Measurements from ENCODE around the gene CABP5.

Gene CABP5

GRCh38 chr19:48069435-48069834, 25.6 kb upstream of the CABP5 start:
- no peak overlapping the region for H2BK5ac ChIP-seq (ENCODE audit: low read depth, low read length, poor library complexity)
- H3K4me2 ChIP-seq (ENCODE audit: low read length), result no peak overlapping the region
- H3K14ac ChIP-seq (ENCODE audit: low read length), result no peak overlapping the region
- no peaks in the 10 kb centered on the region for H3K36me3 ChIP-seq (ENCODE audit: control insufficient read depth in 1 of 2, insufficient read depth in 2 of 2, low read length in 2 of 2)
- H3K27me3 ChIP-seq (ENCODE audit: insufficient read depth, low read length), result no peaks in the 10 kb centered on the region
- no peak overlapping the region for H3K27ac ChIP-seq (ENCODE audit: low read depth, low read length)
- H2AFZ ChIP-seq (ENCODE audit: insufficient read depth, low read length, poor library complexity), result no peak overlapping the region
- no peak overlapping the region for H2AK5ac ChIP-seq (ENCODE audit: low read length)
- no peak overlapping the region for H2BK12ac ChIP-seq (ENCODE audit: low read length)
- no peak for DNase-seq
- no CpG with 5 or more reads among the region's 2 CpGs for WGBS (ENCODE audit: extremely low coverage, insufficient coverage, insufficient read length)
- H2BK120ac ChIP-seq (ENCODE audit: insufficient read depth, low read length, poor library complexity), result no peak overlapping the region
- H3K79me1 ChIP-seq (ENCODE audit: low read length), result no peaks in the 10 kb centered on the region
- H3K23ac ChIP-seq (ENCODE audit: low read length), result no peak overlapping the region
- no peak overlapping the region for H4K12ac ChIP-seq (ENCODE audit: low read depth, low read length)
- H3K4ac ChIP-seq (ENCODE audit: low read depth, low read length), result no peak overlapping the region
- H3K9ac ChIP-seq (ENCODE audit: low read length), result no peak overlapping the region
- no peaks in the 10 kb centered on the region for H3K79me2 ChIP-seq (ENCODE audit: control insufficient read depth, insufficient read depth, low read length, poor library complexity)
- H3K9me3 ChIP-seq (ENCODE audit: insufficient read depth, low read depth, low read length), result no peaks in the 10 kb centered on the region
- H3K18ac ChIP-seq (ENCODE audit: low read length), result no peak overlapping the region
- H4K91ac ChIP-seq (ENCODE audit: low read depth, low read length), result no peak overlapping the region
- no peak overlapping the region for H3K4me3 ChIP-seq (ENCODE audit: low read depth, low read length)
- H3K4me1 ChIP-seq (ENCODE audit: control insufficient read depth in 1 of 2, insufficient read depth in 2 of 2, low read length in 2 of 2), result no peaks in the 10 kb centered on the region
- H4K8ac ChIP-seq (ENCODE audit: low read depth, low read length), result no peak overlapping the region

GRCh38 chr19:48064509-48064908, 20.6 kb upstream of the CABP5 start:
- no peaks in the 10 kb centered on the region for H3K27me3 ChIP-seq (ENCODE audit: insufficient read depth, low read length)

GRCh38 chr19:48061401-48062344, 17.8 kb upstream of the CABP5 start:
- no CpG with 5 or more reads among the region's 37 CpGs for WGBS (ENCODE audit: extremely low coverage, insufficient coverage, insufficient read length)
- Histone ChIP-seq H3K18ac (ENCODE audit: low read length) (no peak overlapping the region), H3K79me1 (ENCODE audit: low read length) (no peaks in the 10 kb centered on the region), H3K79me2 (ENCODE audit: control insufficient read depth, insufficient read depth, low read length, poor library complexity) (no peaks in the 10 kb centered on the region), H2AFZ (ENCODE audit: insufficient read depth, low read length, poor library complexity) (no peak overlapping the region), H3K4me1 (ENCODE audit: control insufficient read depth in 1 of 2, insufficient read depth in 2 of 2, low read length in 2 of 2) (no peaks in the 10 kb centered on the region), H4K8ac (ENCODE audit: low read depth, low read length) (no peak overlapping the region), H3K4me2 (ENCODE audit: low read length) (no peak overlapping the region), H3K4me3 (ENCODE audit: low read depth, low read length) (no peak overlapping the region), H3K14ac (ENCODE audit: low read length) (no peak overlapping the region), H3K27me3 (ENCODE audit: insufficient read depth, low read length) (no peaks in the 10 kb centered on the region), H2BK5ac (ENCODE audit: low read depth, low read length, poor library complexity) (no peak overlapping the region), H3K9me3 (ENCODE audit: insufficient read depth, low read depth, low read length) (no peaks in the 10 kb centered on the region), H2AK5ac (ENCODE audit: low read length) (no peak overlapping the region), H2BK120ac (ENCODE audit: insufficient read depth, low read length, poor library complexity) (no peak overlapping the region), H3K27ac (ENCODE audit: low read depth, low read length) (no peak overlapping the region), H3K4ac (ENCODE audit: low read depth, low read length) (no peak overlapping the region), H3K9ac (ENCODE audit: low read length) (no peak overlapping the region), H3K23ac (ENCODE audit: low read length) (no peak overlapping the region), H4K91ac (ENCODE audit: low read depth, low read length) (no peak overlapping the region), H4K12ac (ENCODE audit: low read depth, low read length) (no peak overlapping the region), H3K36me3 (ENCODE audit: control insufficient read depth in 1 of 2, insufficient read depth in 2 of 2, low read length in 2 of 2) (no peaks in the 10 kb centered on the region), H2BK12ac (ENCODE audit: low read length) (no peak overlapping the region)
- no peak for DNase-seq

More at GRCh38 chr19:48064509-48064908, 20.6 kb upstream of the CABP5 start:
- Histone ChIP-seq H3K14ac (ENCODE audit: low read length) (no peak overlapping the region), H4K91ac (ENCODE audit: low read depth, low read length) (no peak overlapping the region), H2BK12ac (ENCODE audit: low read length) (no peak overlapping the region), H2AFZ (ENCODE audit: insufficient read depth, low read length, poor library complexity) (no peak overlapping the region), H3K79me1 (ENCODE audit: low read length) (no peaks in the 10 kb centered on the region), H3K4me2 (ENCODE audit: low read length) (no peak overlapping the region), H3K23ac (ENCODE audit: low read length) (no peak overlapping the region), H3K4ac (ENCODE audit: low read depth, low read length) (no peak overlapping the region), H2BK5ac (ENCODE audit: low read depth, low read length, poor library complexity) (no peak overlapping the region), H3K4me3 (ENCODE audit: low read depth, low read length) (no peak overlapping the region), H3K4me1 (ENCODE audit: control insufficient read depth in 1 of 2, insufficient read depth in 2 of 2, low read length in 2 of 2) (no peaks in the 10 kb centered on the region), H3K18ac (ENCODE audit: low read length) (no peak overlapping the region), H3K9me3 (ENCODE audit: insufficient read depth, low read depth, low read length) (no peaks in the 10 kb centered on the region), H4K8ac (ENCODE audit: low read depth, low read length) (no peak overlapping the region), H3K36me3 (ENCODE audit: control insufficient read depth in 1 of 2, insufficient read depth in 2 of 2, low read length in 2 of 2) (no peaks in the 10 kb centered on the region), H2BK120ac (ENCODE audit: insufficient read depth, low read length, poor library complexity) (no peak overlapping the region), H4K12ac (ENCODE audit: low read depth, low read length) (no peak overlapping the region), H2AK5ac (ENCODE audit: low read length) (no peak overlapping the region), H3K27ac (ENCODE audit: low read depth, low read length) (no peak overlapping the region), H3K9ac (ENCODE audit: low read length) (no peak overlapping the region), H3K79me2 (ENCODE audit: control insufficient read depth, insufficient read depth, low read length, poor library complexity) (no peaks in the 10 kb centered on the region)
- DNase-seq, result no peak
- WGBS (ENCODE audit: extremely low coverage, insufficient coverage, insufficient read length), result no CpG with 5 or more reads among the region's 2 CpGs

GRCh38 chr19:48060381-48060780, 16.5 kb upstream of the CABP5 start:
- WGBS (ENCODE audit: extremely low coverage, insufficient coverage, insufficient read length), result no CpG with 5 or more reads among the region's 5 CpGs
- H3K4me1 ChIP-seq (ENCODE audit: control insufficient read depth in 1 of 2, insufficient read depth in 2 of 2, low read length in 2 of 2), result no peaks in the 10 kb centered on the region
- no peak overlapping the region for H2AFZ ChIP-seq (ENCODE audit: insufficient read depth, low read length, poor library complexity)
- no peaks in the 10 kb centered on the region for H3K79me1 ChIP-seq (ENCODE audit: low read length)
- no peak for DNase-seq
- no peak overlapping the region for H2BK12ac ChIP-seq (ENCODE audit: low read length)
- no peak overlapping the region for H4K8ac ChIP-seq (ENCODE audit: low read depth, low read length)
- no peak overlapping the region for H3K23ac ChIP-seq (ENCODE audit: low read length)
- H3K27ac ChIP-seq (ENCODE audit: low read depth, low read length), result no peak overlapping the region
- H4K91ac ChIP-seq (ENCODE audit: low read depth, low read length), result no peak overlapping the region
- no peak overlapping the region for H3K4me2 ChIP-seq (ENCODE audit: low read length)
- no peaks in the 10 kb centered on the region for H3K27me3 ChIP-seq (ENCODE audit: insufficient read depth, low read length)
- H4K12ac ChIP-seq (ENCODE audit: low read depth, low read length), result no peak overlapping the region
- H2AK5ac ChIP-seq (ENCODE audit: low read length), result no peak overlapping the region
- H2BK120ac ChIP-seq (ENCODE audit: insufficient read depth, low read length, poor library complexity), result no peak overlapping the region
- no peak overlapping the region for H3K4ac ChIP-seq (ENCODE audit: low read depth, low read length)
- no peak overlapping the region for H3K18ac ChIP-seq (ENCODE audit: low read length)
- no peak overlapping the region for H3K9ac ChIP-seq (ENCODE audit: low read length)
- H3K36me3 ChIP-seq (ENCODE audit: control insufficient read depth in 1 of 2, insufficient read depth in 2 of 2, low read length in 2 of 2), result no peaks in the 10 kb centered on the region
- H2BK5ac ChIP-seq (ENCODE audit: low read depth, low read length, poor library complexity), result no peak overlapping the region
- no peaks in the 10 kb centered on the region for H3K9me3 ChIP-seq (ENCODE audit: insufficient read depth, low read depth, low read length)
- H3K79me2 ChIP-seq (ENCODE audit: control insufficient read depth, insufficient read depth, low read length, poor library complexity), result no peaks in the 10 kb centered on the region
- no peak overlapping the region for H3K4me3 ChIP-seq (ENCODE audit: low read depth, low read length)
- H3K14ac ChIP-seq (ENCODE audit: low read length), result no peak overlapping the region

Measured in trophoblast cell (in vitro differentiated cells and primary cell).